ENCODE results near the gene RNF26.

Gene RNF26

DNA sequence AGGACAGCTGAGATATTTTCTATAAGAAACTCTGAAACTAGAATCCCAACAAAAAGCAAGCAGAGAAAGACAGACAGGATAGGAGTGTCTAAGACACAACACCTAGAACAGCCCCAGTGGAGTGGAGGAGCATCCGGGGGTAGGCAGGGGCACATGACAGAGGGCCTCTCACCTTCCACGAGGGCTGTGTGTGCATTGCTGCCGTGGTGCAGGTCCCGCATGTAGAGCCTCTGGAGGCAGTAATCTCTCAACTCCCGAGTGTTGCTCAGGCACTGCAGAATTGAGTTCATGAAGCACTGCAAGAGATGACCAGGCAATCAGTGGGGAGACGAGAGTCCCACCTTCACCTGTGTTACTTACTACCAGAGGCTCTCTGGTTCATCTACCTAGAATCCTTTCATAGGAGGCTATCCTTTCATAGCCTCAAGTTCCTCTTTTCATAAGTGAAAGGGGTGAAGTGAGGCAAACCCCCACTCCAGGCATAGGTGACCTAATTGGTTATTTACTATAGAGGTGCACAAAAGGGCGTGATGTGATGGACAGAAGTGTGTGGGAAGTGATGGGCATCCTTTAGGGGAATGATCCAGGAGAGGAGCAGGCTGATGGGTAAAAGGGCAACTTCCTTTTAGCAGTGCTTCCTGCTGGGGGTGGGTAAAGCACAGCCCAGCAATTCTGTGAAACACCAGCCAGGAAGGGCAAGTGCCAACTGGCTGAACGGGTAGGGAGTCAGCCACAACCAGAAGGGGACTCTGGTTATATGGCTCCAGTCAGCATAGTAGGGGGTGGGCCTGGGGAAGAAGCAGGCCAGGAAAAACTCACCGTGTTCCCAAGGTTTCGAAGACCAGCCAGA lies 25.3 kb downstream of the RNF26 start:
- no peak for DNase-seq (ENCODE audit: extremely low read depth, low read depth)
- TF ChIP-seq, protein P1, sequence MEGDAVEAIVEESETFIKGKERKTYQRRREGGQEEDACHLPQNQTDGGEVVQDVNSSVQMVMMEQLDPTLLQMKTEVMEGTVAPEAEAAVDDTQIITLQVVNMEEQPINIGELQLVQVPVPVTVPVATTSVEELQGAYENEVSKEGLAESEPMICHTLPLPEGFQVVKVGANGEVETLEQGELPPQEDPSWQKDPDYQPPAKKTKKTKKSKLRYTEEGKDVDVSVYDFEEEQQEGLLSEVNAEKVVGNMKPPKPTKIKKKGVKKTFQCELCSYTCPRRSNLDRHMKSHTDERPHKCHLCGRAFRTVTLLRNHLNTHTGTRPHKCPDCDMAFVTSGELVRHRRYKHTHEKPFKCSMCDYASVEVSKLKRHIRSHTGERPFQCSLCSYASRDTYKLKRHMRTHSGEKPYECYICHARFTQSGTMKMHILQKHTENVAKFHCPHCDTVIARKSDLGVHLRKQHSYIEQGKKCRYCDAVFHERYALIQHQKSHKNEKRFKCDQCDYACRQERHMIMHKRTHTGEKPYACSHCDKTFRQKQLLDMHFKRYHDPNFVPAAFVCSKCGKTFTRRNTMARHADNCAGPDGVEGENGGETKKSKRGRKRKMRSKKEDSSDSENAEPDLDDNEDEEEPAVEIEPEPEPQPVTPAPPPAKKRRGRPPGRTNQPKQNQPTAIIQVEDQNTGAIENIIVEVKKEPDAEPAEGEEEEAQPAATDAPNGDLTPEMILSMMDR (IDR thresholded peaks at IDR 0.05; ENCODE audit: low read depth, low read length) = no peak

DNA sequence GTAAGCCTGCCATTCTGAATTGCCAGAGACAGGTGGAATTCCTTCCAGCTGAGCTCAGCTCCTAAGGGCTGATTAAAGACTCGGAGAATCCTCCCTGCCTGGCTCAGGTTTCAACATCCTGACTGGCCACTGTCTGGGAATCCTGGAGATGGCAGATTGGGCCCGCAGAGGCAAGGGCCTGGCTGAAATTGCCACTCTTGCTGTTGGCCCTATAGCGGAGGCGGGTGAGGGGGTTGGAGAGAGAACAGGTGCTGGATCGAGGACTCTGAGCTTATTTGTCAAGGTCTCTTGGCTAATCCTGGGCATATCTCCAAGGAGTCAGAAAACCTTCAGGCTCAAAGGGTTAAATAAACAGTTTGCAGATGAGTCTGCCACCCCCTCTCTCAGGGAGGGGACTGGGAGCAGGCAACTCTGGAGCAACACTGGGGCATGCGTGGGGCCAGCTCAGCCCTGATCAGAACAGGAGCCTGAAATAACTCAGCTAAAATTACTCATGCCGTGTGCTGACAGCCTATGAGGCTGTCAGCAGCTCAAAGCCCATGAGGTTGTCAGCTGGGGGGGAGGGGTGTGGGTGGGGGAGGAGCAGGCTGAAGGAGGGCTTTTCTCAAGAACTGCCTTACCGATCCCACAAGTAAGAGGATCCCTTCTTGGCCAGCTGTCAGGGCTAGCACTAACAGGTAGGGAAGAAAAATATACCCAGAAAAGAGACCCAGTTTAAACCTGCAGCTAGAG lies 26.9 kb downstream of the RNF26 start:
- TF ChIP-seq, protein P1 (IDR thresholded peaks at IDR 0.05; ENCODE audit: low read depth, low read length) = no peak
- no peak for DNase-seq (ENCODE audit: extremely low read depth, low read depth)

DNA sequence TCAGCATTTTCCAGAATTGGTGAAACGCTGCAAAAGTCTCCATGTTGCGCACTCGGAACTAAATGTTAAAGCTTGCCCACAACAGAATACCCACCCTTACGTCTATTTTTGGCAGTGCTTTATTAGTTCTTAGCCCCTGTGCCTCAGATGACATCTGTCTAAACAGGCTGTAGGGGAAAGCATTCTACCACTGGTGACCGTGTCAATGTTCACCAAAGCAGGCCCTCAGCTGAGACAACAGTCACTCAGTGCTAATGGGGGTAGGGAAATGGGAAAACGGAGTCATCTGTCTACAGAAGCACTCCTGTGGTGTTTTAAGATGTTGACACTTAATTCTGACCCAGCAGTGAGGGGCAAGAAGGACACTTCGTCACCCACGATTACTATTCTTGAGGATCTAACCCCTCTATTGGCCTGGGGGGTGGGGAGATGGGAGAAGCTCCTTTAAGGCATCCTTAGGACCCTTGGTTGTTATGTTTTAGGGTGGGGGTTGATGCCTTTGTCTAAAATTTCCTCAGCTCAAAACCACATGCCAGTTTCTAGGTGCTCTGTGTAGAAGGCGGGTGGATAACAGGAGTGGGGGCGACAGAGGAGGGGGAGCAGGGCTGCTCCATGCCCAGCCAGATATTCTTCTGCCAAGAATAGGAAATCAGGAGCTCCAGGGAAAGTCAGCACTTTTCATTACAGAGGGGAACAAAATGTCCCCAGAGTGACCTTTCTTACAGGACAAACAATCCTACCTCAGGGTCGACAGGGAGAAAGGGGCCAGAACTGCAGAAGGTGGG lies 27.8 kb downstream of the RNF26 start:
- DNase-seq (ENCODE audit: extremely low read depth, low read depth) = no peak
- TF ChIP-seq, protein P1 (IDR thresholded peaks at IDR 0.05; ENCODE audit: low read depth, low read length) = no peak

DNA sequence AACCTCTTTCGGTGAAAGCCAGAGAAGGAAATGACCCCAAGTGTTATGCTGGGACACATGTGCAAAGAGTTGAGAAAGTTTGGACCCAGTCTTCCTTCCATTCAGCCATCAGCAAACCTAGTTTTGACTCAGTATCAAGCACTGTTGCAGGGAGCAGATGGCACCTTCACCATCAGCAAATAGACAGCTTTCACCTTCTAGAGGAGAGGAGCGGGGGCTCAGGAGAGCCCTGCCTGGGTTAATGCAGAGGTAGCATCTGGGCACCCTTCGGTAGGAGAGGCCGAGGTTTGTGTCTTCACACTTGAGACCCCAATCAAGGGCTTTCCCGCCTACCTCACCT lies 28.4 kb downstream of the RNF26 start:
- DNase-seq (ENCODE audit: extremely low read depth, low read depth) = no peak
- TF ChIP-seq, protein P1 (IDR thresholded peaks at IDR 0.05; ENCODE audit: low read depth, low read length) = no peak

DNA sequence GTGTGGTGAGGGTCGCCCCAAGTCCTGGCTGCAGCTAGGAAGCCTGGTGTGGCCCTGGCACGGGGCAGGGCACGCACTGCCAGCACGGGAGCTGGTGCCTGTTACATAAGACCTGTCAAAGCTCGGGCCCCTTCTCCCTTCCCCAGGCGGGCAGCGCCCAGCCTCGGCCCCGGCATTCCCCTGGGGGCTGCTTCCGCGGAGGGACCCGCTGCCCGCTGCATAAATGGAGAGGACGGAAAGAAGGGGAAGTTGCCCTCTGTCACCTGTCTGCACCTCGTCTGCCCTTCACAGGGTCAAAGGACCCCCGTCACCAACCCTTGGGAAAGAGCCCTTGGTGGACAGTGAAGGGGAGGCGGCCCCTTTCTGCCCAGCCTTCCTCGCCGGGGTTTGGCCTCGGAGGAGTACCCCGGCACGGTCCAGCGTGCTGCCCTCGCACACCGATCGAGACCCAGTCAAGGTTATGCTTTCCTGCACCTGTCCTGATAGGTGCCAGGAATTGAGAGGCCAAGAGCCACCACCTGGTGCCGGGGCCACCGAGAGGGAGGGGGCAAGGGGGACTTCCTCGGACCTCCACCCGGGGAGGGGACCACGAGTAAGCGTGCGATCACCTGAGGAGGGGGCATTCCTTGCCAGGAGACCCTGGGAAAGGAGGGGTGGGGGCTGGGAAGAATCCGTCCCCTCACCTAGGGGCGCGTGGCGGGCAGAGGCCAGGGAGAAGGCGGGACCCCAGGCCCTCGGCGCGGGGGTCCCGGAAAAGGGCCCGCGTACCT lies 28.9 kb downstream of the RNF26 start:
- TF ChIP-seq, protein P1 (IDR thresholded peaks at IDR 0.05; ENCODE audit: low read depth, low read length) = no peak
- DNase-seq (ENCODE audit: extremely low read depth, low read depth) = no peak

DNA sequence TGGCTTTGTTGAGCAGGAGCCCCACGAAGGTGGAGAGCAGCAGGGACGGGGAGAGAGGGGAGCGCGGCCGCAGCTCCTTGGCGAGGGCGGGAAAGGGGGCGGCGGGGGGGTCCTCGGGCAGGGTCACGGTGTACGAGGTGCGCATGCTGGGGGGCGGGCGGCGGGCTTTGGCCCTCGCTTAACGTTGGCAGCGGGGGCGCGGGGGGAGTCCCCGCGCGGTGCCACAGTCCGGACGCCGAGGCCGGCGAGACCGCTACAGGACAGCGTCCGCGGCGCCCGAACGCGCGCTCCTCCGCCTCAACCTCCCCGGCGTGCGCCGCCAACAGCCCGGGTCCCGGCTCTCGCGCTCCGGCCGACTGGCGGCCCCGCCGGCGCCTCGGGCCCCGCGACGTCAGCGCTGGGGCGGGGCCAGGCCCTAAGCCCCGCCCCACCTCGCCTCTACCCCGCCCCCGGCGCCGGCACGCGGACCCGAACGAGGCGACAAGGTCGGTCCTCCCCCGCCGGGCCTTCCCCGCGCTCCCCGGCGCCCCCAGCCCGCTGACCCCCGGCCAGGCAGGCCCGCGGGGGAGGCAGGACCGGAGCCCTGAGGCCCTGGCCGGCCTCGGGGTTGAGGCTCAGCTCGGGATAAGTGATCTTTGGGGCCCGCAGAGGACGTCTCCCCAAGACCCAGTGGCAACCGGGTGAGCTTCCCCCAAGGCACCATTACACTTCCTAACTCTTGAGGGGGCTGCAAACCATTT lies 29.7 kb downstream of the RNF26 start:
- DNase-seq (ENCODE audit: extremely low read depth, low read depth) = no peak
- TF ChIP-seq, protein P1 (IDR thresholded peaks at IDR 0.05; ENCODE audit: low read depth, low read length) = no peak

Data from AG09319 (cell line).